H9 (cell line): ENCODE measurements around the gene DMD. TPM values are rescaled to one million over a fixed set of nuclear protein-coding genes. Genes with fewer than 3 reads are reported as not detected.

Experiments used
- DNase-seq: peaks from one replicate; pipeline ENCODE4 v3.0.0-alpha.2; 2017
- H2AFZ ChIP-seq: one replicate; pipeline ENCODE4 v1.6.1; 2013; ENCODE audit warnings: mild to moderate bottlenecking, low read length, control low read depth, moderate library complexity
- H2AK5ac ChIP-seq: 2 replicates; pipeline ENCODE4 v1.6.1; 2013; ENCODE audit warnings: low read length, control low read depth, mixed read lengths; ENCODE audit not compliant: insufficient read length
- H2BK120ac ChIP-seq: one replicate; pipeline ENCODE4 v1.6.1; 2013; ENCODE audit warnings: low read depth, mild to moderate bottlenecking, low read length, control low read depth, inconsistent platforms; ENCODE audit not compliant: poor library complexity, severe bottlenecking
- H2BK12ac ChIP-seq: 2 replicates; pipeline ENCODE4 v1.6.1; 2013; ENCODE audit warnings: low read length, control low read depth, mixed read lengths, low read depth; ENCODE audit not compliant: insufficient read length
- H2BK15ac ChIP-seq: 2 replicates; pipeline ENCODE4 v1.6.1; 2013; ENCODE audit warnings: low read depth, low read length, control low read depth
- H2BK20ac ChIP-seq: one replicate; pipeline ENCODE4 v1.6.1; 2013; ENCODE audit warnings: low read depth, mild to moderate bottlenecking, low read length, control low read depth, inconsistent platforms; ENCODE audit not compliant: poor library complexity, severe bottlenecking
- H2BK5ac ChIP-seq: 2 replicates; pipeline ENCODE4 v1.6.1; 2013; ENCODE audit warnings: low read length, control low read depth, mixed read lengths; ENCODE audit not compliant: insufficient read length
- H3K14ac ChIP-seq: 2 replicates; pipeline ENCODE4 v1.6.1; 2013; ENCODE audit warnings: low read length, control low read depth; ENCODE audit not compliant: insufficient read depth
- H3K18ac ChIP-seq: 2 replicates; pipeline ENCODE4 v1.6.1; 2013; ENCODE audit warnings: low read depth, mild to moderate bottlenecking, mixed read lengths, low read length, control low read depth; ENCODE audit not compliant: insufficient read length
- H3K23ac ChIP-seq: 2 replicates; pipeline ENCODE4 v1.6.1; 2013; ENCODE audit warnings: low read length, control low read depth, mixed read lengths, low read depth; ENCODE audit not compliant: insufficient read length
- H3K23me2 ChIP-seq: 2 replicates; pipeline ENCODE4 v1.6.1; 2013; ENCODE audit warnings: low read depth, mild to moderate bottlenecking, mixed read lengths, low read length, control low read depth; ENCODE audit not compliant: insufficient read length, poor library complexity, severe bottlenecking
- H3K27ac ChIP-seq: 2 replicates; pipeline ENCODE4 v1.5.1; 2013; ENCODE audit warnings: low read length, control low read depth, mixed read lengths, low read depth; ENCODE audit not compliant: insufficient read length
- H3K27me3 ChIP-seq: 2 replicates; pipeline ENCODE4 v1.6.1; 2013; ENCODE audit warnings: low read length, control low read depth, inconsistent platforms; ENCODE audit not compliant: insufficient read depth
- H3K4ac ChIP-seq: 2 replicates; pipeline ENCODE4 v1.6.1; 2013; ENCODE audit warnings: low read depth, mild to moderate bottlenecking, control low read depth, inconsistent platforms, low read length, moderate library complexity
- H3K4me1 ChIP-seq: 2 replicates; pipeline ENCODE4 v1.6.1; 2013; ENCODE audit warnings: low read length, control low read depth, inconsistent platforms; ENCODE audit not compliant: insufficient read depth
- H3K4me2 ChIP-seq: 2 replicates; pipeline ENCODE4 v1.6.1; 2013; ENCODE audit warnings: low read length, control low read depth, mixed read lengths; ENCODE audit not compliant: insufficient read length, insufficient read depth
- H3K56ac ChIP-seq: 2 replicates; pipeline ENCODE4 v1.6.1; 2013; ENCODE audit warnings: low read depth, mild to moderate bottlenecking, mixed read lengths, low read length, control low read depth; ENCODE audit not compliant: insufficient read length
- H3K79me1 ChIP-seq: 2 replicates; pipeline ENCODE4 v1.6.1; 2013; ENCODE audit warnings: low read depth, mild to moderate bottlenecking, moderate library complexity, low read length, control low read depth, inconsistent platforms; ENCODE audit not compliant: insufficient read depth, poor library complexity, severe bottlenecking
- H3K79me2 ChIP-seq: 2 replicates; pipeline ENCODE4 v1.6.1; 2013; ENCODE audit warnings: low read length, control low read depth, inconsistent platforms; ENCODE audit not compliant: insufficient read depth
- H3K9ac ChIP-seq: 2 replicates; pipeline ENCODE4 v1.6.1; 2013; ENCODE audit warnings: low read length, control low read depth, mixed read lengths; ENCODE audit not compliant: insufficient read length; ENCODE audit errors: extremely low read depth
- H3K9me3 ChIP-seq: one replicate; pipeline ENCODE4 v1.6.1; 2013; ENCODE audit warnings: low read depth, low read length, inconsistent platforms; ENCODE audit not compliant: control insufficient read depth
- H3T11ph ChIP-seq: one replicate; pipeline ENCODE4 v1.6.1; 2013; ENCODE audit warnings: mild to moderate bottlenecking, low read length, control low read depth, inconsistent platforms
- H4K20me1 ChIP-seq: one replicate; pipeline ENCODE4 v1.6.1; 2013; ENCODE audit not compliant: control insufficient read depth, insufficient read length, insufficient read depth
- H4K5ac ChIP-seq: 2 replicates; pipeline ENCODE4 v1.6.1; 2013; ENCODE audit warnings: low read depth, mild to moderate bottlenecking, mixed read lengths, low read length, control low read depth; ENCODE audit not compliant: insufficient read length
- H4K8ac ChIP-seq: replicated peaks from 2 replicates; pipeline ENCODE4 v1.6.1; 2013; ENCODE audit warnings: low read length, control low read depth, mixed read lengths, low read depth; ENCODE audit not compliant: insufficient read length
- H4K91ac ChIP-seq: 2 replicates; pipeline ENCODE4 v1.6.1; 2013; ENCODE audit warnings: low read depth, mild to moderate bottlenecking, moderate library complexity, mixed read lengths, low read length, control low read depth; ENCODE audit not compliant: insufficient read length
- H3K27ac Mint-ChIP-seq, 3 experiments: 2 replicates in 2 of 3; 3 replicates in 1 of 3; pipeline ENCODE4 v1.8.0; 2020 to 2021; ENCODE audit warnings: mixed read lengths in 3 of 3, mild to moderate bottlenecking in 1 of 3, moderate library complexity in 1 of 3
- H3K27me3 Mint-ChIP-seq: 2 replicates; pipeline ENCODE4 v1.8.0; 2021; ENCODE audit warnings: low read depth, mild to moderate bottlenecking, moderate library complexity, mixed read lengths
- H3K36me3 Mint-ChIP-seq, 3 experiments: 2 replicates in 2 of 3; 3 replicates in 1 of 3; pipeline ENCODE4 v1.8.0; 2020 to 2021; ENCODE audit warnings: low read depth in 3 of 3, mixed read lengths in 3 of 3; ENCODE audit not compliant: insufficient read depth in 1 of 3
- H3K4me1 Mint-ChIP-seq, 2 experiments: 2 replicates each; pipeline ENCODE4 v1.8.0; 2020; ENCODE audit warnings: mixed read lengths in 2 of 2
- H3K4me3 Mint-ChIP-seq, 2 experiments: 2 replicates in 1 of 2; 3 replicates in 1 of 2; pipeline ENCODE4 v1.8.0; 2020 to 2021; ENCODE audit warnings: mild to moderate bottlenecking in 2 of 2, mixed read lengths in 2 of 2, moderate library complexity in 1 of 2
- H3K9me3 Mint-ChIP-seq, 2 experiments: 2 replicates in 1 of 2; 3 replicates in 1 of 2; pipeline ENCODE4 v1.8.0; 2020; ENCODE audit warnings: mild to moderate bottlenecking in 2 of 2, mixed read lengths in 2 of 2, moderate library complexity in 1 of 2
- WGBS: extraction: QIAGEN DNeasy Blood & Tissue Kit; methylation state at CpG from one replicate; pipeline ENCODE4 v1.1.7; 2013; ENCODE audit warnings: missing lambda C conversion rate, low lambda C conversion rate, mixed read lengths; ENCODE audit not compliant: insufficient read length; ENCODE audit errors: extremely low coverage; 5-methylcytosine and 5-hydroxymethylcytosine counted together
- total RNA-seq: library from RNA; stranded (reverse); gene quantifications from 2 replicates; pipeline ENCODE4 v1.2.1, GENCODE V29; 2021
- TF ChIP-seq, protein P1 (sequence below): fragments of 200-600 bp; sonication (generic); conservative IDR thresholded peaks from 3 replicates; pipeline ENCODE4 v1.8.0; 2021; ENCODE audit warnings: antibody characterized with exemption, mild to moderate bottlenecking

Gene DMD
- total RNA-seq, 1 experiment from 2014 or later, result 3.8 TPM

DNA sequence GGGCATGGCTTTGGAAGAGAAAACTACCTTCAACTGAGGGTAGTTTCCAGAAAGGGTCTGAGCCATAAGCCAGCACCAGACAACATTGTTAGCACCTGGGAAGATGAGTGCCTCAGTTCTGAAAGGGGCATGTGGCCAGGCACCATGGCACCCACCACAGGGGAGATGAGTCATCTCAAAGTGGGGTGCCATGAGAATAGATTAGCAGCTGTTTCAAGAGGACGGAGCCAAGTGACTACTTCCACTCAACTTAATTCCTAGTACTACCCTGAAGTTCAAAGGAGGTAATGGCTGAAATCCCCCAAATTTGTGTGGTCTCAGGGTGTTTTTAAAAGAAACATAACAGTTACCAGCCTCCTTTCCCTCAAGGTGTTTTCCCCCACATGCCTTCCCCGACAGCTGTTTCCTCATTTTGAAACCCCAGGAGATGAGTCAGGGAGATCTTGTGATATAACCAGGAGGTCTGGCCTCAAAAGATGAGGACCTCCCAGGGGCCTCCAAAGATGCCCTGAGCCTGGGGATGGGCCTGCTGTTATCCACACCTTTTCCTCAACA, 2111.7 kb downstream of the DMD start:
- H3K23me2 ChIP-seq, result no peaks in the 10 kb centered on the region
- no peaks in the 10 kb centered on the region for H3K4me1 Mint-ChIP-seq
- H3K56ac ChIP-seq, result no peak overlapping the region
- no peaks in the 10 kb centered on the region for H3K4me1 ChIP-seq
- TF ChIP-seq, protein P1, sequence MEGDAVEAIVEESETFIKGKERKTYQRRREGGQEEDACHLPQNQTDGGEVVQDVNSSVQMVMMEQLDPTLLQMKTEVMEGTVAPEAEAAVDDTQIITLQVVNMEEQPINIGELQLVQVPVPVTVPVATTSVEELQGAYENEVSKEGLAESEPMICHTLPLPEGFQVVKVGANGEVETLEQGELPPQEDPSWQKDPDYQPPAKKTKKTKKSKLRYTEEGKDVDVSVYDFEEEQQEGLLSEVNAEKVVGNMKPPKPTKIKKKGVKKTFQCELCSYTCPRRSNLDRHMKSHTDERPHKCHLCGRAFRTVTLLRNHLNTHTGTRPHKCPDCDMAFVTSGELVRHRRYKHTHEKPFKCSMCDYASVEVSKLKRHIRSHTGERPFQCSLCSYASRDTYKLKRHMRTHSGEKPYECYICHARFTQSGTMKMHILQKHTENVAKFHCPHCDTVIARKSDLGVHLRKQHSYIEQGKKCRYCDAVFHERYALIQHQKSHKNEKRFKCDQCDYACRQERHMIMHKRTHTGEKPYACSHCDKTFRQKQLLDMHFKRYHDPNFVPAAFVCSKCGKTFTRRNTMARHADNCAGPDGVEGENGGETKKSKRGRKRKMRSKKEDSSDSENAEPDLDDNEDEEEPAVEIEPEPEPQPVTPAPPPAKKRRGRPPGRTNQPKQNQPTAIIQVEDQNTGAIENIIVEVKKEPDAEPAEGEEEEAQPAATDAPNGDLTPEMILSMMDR, result no peak
- H3K23ac ChIP-seq, result no peak overlapping the region
- no peak overlapping the region for H2AK5ac ChIP-seq
- no peak overlapping the region for H2BK12ac ChIP-seq
- no peak overlapping the region for H2BK20ac ChIP-seq
- H3K14ac ChIP-seq, result no peak overlapping the region
- H3K9me3 ChIP-seq, result no peaks in the 10 kb centered on the region
- no peak overlapping the region for H3K27ac ChIP-seq
- H2BK5ac ChIP-seq, result no peak overlapping the region
- no peak overlapping the region for H2BK120ac ChIP-seq
- no peak overlapping the region for H3T11ph ChIP-seq
- no peak overlapping the region for H4K5ac ChIP-seq
- H3K36me3 Mint-ChIP-seq, result peaks cover 2 to 9% (median 5%) of the 10 kb centered on the region in 3 experiments; a peak in 4 of 7 replicates
- WGBS, result no CpG with 5 or more reads among the region's 2 CpGs
- no peak overlapping the region for H2BK15ac ChIP-seq
- H3K4me3 Mint-ChIP-seq, result no peak overlapping the region
- no peaks in the 10 kb centered on the region for H3K27me3 ChIP-seq
- H2AFZ ChIP-seq, result no peak overlapping the region
- no peak overlapping the region for H3K4ac ChIP-seq
- no peaks in the 10 kb centered on the region for H3K79me2 ChIP-seq
- H3K9me3 Mint-ChIP-seq, result peaks cover 61 to 70% of the 10 kb centered on the region in 2 experiments
- DNase-seq, result no peak
- no peak overlapping the region for H4K8ac ChIP-seq
- H3K79me1 ChIP-seq, result no peaks in the 10 kb centered on the region
- H4K20me1 ChIP-seq, result no peaks in the 10 kb centered on the region
- H4K91ac ChIP-seq, result no peak overlapping the region
- no peaks in the 10 kb centered on the region; the same call in 1 of the 2 replicates for H3K27me3 Mint-ChIP-seq
- H3K9ac ChIP-seq, result no peak overlapping the region
- no peak overlapping the region for H3K18ac ChIP-seq
- H3K4me2 ChIP-seq, result no peak overlapping the region
- H3K27ac Mint-ChIP-seq, result no peak overlapping the region
